CD4-positive, alpha-beta T cell treated with Interleukin-17A for 4 hours (primary cell): ENCODE measurements around the gene ANO4.
"Not testable (repeated sequence)": the region's sequence is repeated elsewhere in the genome, so short reads cannot be mapped to it uniquely, and the experiment has no call there.

ENCODE experiments used
- DNase-seq: peaks from one replicate; pipeline ENCODE4 v3.0.0-alpha.2; 2020; ENCODE audit warnings: mixed read lengths

The ANO4 gene

GRCh38 chr12:101108130-101108529 is 313.6 kb downstream of the ANO4 start:
- no peak for DNase-seq

- DNase-seq, result no peak
These were observed 316.3 kb downstream of the ANO4 start for GRCh38 chr12:101110866-101111265.

- DNase-seq, result no peak
These were observed 316.9 kb downstream of the ANO4 start for GRCh38 chr12:101111441-101111840.

- DNase-seq, result no peak
These were observed 320.8 kb downstream of the ANO4 start for GRCh38 chr12:101115326-101115725.

- DNase-seq, result no peak
These were observed 322.3 kb downstream of the ANO4 start for GRCh38 chr12:101116911-101117310.

- DNase-seq, result no peak
These were observed 323.3 kb downstream of the ANO4 start for GRCh38 chr12:101117842-101118241.

- no peak for DNase-seq
These were observed 333.1 kb downstream of the ANO4 start for GRCh38 chr12:101127521-101128219.

GRCh38 chr12:101145777-101146431 is 351.3 kb downstream of the ANO4 start:
- not testable (repeated sequence) for DNase-seq

GRCh38 chr12:101165319-101165718 is 370.7 kb downstream of the ANO4 start:
- no peak for DNase-seq

- DNase-seq, result no peak
These were observed 372.3 kb downstream of the ANO4 start for GRCh38 chr12:101166866-101167265.

GRCh38 chr12:101168001-101168400 is 373.4 kb downstream of the ANO4 start:
- no peak for DNase-seq

- DNase-seq, result no peak
These were observed 377.7 kb downstream of the ANO4 start for GRCh38 chr12:101172316-101172715.

- DNase-seq, result no peak
These were observed 378.7 kb downstream of the ANO4 start for GRCh38 chr12:101173197-101173749.

GRCh38 chr12:101174541-101174940 is 380.0 kb downstream of the ANO4 start:
- no peak for DNase-seq
